H54 (cell line): ENCODE measurements around the gene CPD.

Experiments
- DNase-seq: peaks from one replicate; pipeline ENCODE4 v3.0.0; 2011; ENCODE audit warnings: low spot score, mixed read lengths; ENCODE audit not compliant: insufficient read length
- FAIRE-seq: peaks from 3 replicates; lab custom pipeline; 2011; peaks lifted over from hg19 to GRCh38; lab: Jason Lieb, UNC
- POLR2A ChIP-seq: IDR thresholded peaks from 2 replicates; pipeline ENCODE4 v1.6.1; 2011; ENCODE audit warnings: low read depth, mild to moderate bottlenecking, low read length

The CPD gene

DNA sequence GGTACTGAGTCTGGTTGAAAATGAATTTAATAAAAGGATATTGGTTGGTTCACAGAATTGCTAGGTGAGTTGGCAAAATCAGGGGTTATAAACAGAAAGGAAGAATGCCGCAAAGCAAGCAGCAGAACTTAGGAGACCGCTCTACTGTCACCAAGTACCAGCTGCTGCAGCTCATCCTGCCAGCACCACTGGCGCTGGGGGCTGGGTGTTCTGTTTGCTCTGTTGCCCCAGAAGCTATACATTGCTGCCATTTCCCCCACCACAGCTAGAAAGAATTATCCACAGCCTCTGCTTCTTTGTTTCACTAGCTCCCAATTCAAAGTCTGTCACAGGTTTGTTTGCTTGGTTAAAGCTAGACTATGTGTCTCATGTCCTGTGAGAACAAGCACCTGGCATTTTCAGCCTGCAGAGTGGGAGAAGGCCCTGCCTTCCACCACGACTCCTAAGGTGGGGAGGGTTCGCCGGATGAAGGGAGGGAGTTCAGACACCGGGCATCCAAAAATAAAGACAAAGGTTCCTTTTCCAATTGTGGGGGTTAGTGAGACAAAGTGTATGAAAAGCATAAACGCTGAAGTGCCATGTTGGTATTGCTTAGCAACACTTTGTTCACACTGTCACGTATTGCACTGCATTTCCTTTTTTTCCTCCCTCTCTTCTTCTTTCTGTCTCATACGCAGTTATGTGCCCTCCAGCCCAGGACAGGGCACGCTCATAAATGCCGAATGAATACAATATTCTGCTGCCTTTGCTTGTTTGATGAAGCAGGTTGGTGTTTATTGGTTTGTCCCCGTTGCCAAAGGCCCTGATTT, 9.6 kb upstream of the CPD start:
- no peak for DNase-seq
- no peak for TF ChIP-seq POLR2A
- no peak for FAIRE-seq

DNA sequence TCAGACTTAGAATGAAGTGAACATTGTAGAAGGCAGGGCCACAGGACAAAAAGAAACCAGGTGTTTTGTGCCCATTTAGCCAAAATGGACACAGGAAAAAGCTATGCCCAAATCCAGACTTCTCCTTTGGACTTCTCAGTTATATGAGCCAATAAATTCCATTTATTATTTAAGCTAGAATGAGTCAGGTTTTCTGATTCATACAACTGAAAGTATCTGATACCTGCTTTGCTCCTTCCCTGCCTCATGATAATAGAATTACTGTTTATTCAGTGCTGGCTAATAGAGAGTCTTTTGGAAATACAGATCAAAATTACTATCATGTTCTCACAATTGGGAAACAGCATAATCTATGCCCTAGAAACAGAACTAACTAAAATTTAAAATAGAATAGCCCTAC, 8.7 kb upstream of the CPD start:
- no peak for DNase-seq
- TF ChIP-seq POLR2A: no peak
- no peak for FAIRE-seq

DNA sequence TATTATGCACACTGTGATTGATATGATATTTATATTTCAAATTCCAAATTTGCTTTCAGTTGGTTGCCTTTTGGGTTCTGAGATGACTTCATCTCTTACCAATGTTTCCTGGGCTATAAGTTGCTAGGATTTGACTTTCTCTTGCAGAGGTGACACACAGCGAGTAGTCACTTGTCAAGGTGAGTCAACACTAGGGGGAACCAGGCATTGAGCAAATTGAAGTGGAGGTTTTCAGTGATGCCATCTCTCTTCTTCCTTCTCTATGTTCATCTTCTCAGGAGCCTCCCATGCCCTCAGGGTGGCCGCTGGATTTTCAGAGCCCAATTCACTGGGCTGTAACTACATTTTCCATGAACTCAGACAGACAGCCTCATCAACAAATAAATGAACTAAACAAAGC, 6.0 kb upstream of the CPD start:
- TF ChIP-seq POLR2A: no peak
- no peak for FAIRE-seq
- DNase-seq: peak; percentile 49

DNA sequence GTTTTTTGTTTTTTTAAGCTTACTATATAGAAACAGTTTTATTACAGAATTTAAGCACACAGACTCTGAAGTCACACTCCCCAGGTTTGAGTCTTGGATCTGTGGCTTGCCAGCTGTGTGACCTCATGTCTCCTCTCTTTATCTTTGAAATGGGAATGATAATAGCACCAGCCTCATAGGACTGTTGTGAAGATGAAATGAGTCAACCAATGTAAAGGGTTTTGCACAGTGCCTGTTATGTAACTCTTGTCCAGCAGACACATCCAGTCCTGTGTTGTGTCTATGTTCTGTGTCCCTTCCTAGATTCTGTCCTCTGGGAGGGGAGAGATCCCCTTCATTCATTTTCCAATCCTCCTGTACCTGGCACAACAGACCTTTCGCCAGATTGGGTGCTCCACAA, 3.1 kb upstream of the CPD start:
- DNase-seq (no peak), FAIRE-seq (no peak)
- no peak for TF ChIP-seq POLR2A

DNA sequence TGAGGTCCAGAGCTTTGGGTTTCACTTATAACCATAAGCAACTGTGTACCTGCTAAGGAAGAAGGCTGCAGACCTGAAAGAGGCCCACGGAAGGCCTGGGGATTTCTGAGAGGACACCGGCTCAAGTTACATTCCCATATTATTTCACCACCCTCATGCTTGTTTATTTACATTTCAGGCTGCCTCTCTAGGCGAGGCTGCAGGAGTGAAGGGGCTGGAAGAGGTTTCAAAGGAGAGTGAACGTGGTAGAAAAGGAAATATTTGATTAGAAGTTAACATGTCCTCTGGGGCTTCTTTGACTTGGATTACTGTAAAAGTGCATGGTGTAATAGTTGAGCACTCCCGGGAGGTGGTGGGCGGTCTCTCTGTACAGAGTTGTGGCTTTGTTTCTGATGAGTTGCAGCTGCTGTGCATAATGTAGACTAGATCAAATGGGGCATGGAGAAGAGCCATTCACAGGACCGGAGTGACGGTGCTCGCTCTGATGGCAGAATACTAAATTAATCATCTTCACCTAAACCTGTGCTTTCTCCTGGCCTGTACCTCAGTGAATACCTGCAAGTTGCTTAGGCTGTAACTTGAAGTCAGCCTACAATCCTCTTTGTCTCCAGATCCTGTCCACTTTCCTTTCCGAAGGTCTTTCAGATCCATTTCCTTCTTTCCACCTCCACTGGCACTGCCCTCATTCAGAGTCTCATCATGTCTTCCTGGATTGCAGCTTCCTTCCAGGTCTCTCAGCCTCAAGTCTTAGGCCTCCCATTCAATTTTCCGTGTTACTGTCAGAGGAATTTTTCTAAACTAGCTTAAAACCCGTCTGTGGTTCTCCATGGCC, 1.9 kb upstream of the CPD start:
- FAIRE-seq: no peak
- no peak for DNase-seq
- no peak for TF ChIP-seq POLR2A

DNA sequence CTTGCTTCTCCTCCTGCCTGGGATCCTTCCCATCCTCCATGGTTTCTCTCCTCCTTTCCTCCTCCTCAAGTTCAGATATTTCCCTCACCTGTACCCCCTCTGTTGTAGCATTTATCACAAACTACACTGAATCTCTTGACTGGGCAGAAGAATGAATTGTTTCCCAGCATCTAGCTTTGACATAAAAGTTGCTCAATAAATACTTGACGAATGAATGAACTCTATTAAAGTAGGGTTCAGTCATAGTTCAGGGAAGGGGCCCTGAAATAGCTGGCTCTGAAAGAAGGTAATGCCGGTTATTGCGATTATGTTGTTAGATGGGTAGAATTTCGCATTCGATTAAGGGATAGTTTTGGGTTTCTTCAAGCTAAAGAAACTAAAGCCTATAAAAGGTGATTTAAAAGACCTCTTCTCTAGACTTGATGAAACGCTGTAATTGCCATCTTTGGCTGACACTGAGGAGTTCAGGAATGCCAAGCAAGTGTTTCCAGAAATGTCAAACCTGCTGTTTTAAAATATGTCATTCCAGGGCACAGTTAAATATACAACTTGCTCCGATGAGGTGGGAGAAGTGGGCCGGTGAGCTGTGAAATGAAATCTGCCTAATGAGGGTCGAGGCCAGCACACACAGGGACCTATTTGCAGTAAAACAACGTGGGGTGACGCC, 1.0 kb upstream of the CPD start:
- DNase-seq (no peak), FAIRE-seq (no peak)
- TF ChIP-seq POLR2A: no peak

DNA sequence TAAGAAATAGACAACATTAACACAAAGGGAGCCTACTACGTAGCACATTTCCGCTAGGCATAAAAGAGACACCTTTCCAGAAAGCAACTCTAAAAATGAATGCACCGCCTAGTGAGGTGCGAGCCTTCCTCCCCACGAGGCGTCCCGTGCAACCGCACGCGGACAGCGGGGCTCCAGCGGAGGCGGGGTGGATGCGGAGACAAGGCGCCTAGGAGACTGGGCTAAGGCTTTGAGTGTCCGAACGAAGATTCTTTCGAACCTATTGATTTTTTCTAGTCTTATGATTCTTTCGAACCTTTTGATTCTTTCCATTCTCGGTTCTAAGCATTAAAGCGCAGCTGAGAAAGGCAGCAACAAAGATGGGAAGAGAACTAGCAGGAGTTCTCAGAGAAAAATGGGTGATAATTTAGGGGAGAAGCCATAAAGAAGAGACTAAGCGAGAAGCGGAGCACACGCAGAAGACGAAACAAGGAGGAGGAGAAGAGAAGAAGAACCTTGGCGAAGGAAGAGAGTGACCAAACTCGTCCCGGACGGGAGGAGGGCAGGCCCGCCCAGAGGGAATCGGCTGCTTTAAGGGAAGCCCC, 394 bp upstream of the CPD start:
- no peak for DNase-seq
- peak; percentile 30 for FAIRE-seq
- no peak for TF ChIP-seq POLR2A

DNA sequence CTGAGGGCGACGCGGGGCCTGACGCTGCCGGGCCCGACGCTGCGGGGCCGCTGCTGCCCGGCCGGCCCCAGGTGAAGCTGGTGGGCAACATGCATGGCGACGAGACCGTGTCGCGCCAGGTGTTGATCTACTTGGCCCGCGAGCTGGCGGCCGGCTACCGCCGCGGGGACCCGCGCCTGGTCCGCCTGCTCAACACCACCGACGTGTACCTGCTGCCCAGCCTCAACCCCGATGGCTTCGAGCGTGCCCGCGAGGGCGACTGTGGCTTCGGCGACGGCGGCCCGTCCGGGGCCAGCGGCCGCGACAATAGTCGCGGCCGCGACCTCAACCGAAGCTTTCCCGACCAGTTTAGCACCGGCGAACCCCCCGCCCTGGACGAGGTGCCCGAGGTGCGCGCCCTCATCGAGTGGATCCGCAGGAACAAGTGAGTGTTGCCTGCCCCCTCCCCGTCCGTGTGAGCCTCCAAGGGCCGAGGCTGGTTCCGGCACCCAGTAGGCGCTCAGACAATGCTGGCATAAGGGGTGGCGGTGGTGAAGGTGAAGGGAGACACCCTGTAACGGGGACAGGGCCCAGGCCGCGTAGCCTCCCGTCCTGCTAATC, 676 bp downstream of the CPD start:
- DNase-seq (peak; percentile 12), FAIRE-seq (no peak)
- no peak for TF ChIP-seq POLR2A

DNA sequence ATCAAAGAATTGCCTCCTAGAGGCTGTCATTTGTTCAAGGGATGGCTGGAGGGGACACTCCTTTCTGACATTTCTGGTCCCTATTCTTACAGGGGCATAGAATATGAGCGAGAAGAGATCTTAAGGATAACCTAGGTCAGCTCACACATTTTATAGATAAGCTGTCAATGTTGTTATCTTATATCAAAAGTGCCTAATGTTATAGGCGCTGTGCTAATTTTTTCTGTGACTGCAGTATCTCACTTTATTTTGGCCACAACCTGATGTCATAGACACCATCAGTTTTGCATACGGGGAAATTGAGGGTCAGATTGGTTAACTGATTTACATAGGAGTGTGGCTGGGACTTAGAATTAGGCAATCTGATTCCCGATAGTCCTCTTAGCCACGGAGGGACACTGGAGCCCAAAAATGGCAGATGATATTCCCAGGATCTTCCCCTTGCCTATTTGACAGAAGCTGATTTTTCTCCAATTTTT, 1.2 kb downstream of the CPD start:
- DNase-seq (no peak), FAIRE-seq (no peak)
- TF ChIP-seq POLR2A: no peak

DNA sequence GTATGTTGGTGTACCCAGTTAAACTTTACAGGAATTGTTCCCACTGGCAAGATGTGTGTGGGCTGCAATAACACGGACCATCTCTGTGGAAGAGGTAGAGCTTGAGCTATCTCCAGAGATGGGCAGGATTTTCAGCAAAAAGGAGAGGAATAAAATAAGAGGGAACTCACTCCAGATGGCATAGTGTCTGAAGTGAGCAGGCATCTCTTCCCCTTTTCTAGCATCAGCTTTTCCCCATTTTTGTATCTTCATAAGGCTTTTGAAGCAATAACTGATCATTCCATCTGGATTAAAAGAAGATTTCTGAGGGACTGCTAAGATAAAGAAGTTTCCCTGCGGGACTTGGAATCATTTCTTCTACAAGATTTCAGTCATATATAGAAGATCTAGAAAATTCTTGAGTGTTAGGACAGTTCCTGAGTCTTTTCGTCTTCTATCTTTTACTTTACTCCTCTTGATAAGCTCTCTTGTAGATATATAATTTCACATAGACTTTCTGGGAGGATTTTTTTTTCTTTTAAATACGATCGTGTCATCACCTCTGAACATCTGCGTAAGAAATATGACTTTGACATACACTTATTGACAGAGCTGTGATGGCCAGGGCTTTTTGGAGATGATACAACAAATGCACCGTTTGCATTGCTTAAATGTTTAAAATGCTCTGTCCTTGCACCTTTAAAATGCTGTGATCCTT, 2.1 kb downstream of the CPD start:
- FAIRE-seq: no peak
- TF ChIP-seq POLR2A: no peak
- DNase-seq: no peak

DNA sequence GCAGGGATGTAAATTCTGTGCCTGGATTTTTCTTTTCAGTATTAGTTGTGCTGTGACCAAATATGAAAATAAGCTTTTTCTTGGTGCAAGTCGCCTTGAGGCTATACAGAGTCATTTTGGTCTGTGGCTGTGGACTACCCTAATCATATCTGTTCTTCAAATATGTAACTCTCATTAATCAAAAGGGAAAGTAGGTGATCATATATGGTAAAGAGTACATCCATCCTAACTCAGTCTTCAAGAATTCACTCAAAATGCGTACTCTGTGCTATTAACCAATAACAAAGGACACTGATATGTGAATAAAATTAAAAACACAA, 2.6 kb downstream of the CPD start:
- no peak for FAIRE-seq
- DNase-seq: no peak

DNA sequence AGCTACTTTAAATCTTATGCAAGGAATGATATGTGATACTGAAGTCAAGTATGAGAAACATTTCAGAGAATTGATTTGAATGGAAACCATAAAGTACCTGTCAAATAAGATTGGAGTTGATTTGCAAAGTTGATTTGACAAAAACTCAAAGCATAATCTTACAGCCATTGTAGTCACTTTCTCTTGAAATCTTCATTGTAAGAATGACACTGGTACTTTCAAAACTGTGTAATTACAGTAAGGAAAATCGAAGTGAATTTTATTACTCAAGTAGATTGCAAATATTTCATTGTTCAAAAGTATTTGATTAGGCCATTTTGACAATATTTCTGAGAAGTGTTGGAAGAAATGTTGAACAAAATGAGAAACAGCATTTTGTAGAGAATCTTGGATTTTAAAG, 3.6 kb downstream of the CPD start:
- DNase-seq (no peak), FAIRE-seq (no peak)
- no peak for TF ChIP-seq POLR2A

More for the DNA sequence above, 2.6 kb downstream of the CPD start:
- no peak for TF ChIP-seq POLR2A
